Measurements from ENCODE around the gene PUM1.
"Not testable (repeated sequence)": the region's sequence is repeated elsewhere in the genome, so short reads cannot be mapped to it uniquely, and the experiment has no call there.

The PUM1 gene

GRCh38 chr1:30955448-30956015 lies 110.0 kb downstream of the PUM1 start:
- no peak for DNase-seq

GRCh38 chr1:30953685-30954084 lies 111.8 kb downstream of the PUM1 start:
- no peak for DNase-seq

GRCh38 chr1:30952098-30952497 lies 113.4 kb downstream of the PUM1 start:
- no peak for DNase-seq

- no peak for DNase-seq
Measured at GRCh38 chr1:30950700-30951099, 114.8 kb downstream of the PUM1 start.

- DNase-seq = no peak
Measured at GRCh38 chr1:30950053-30950452, 115.5 kb downstream of the PUM1 start.

GRCh38 chr1:30949487-30949838 lies 116.1 kb downstream of the PUM1 start:
- not testable (repeated sequence) for DNase-seq

GRCh38 chr1:30948813-30949486 lies 116.6 kb downstream of the PUM1 start:
- not testable (repeated sequence) for DNase-seq

GRCh38 chr1:30948278-30948677 lies 117.2 kb downstream of the PUM1 start:
- DNase-seq = no peak

- no peak for DNase-seq
Measured at GRCh38 chr1:30947212-30947611, 118.3 kb downstream of the PUM1 start.

GRCh38 chr1:30942326-30942963 lies 123.1 kb downstream of the PUM1 start:
- DNase-seq = no peak

- DNase-seq = no peak
Measured at GRCh38 chr1:30940541-30940940, 125.0 kb downstream of the PUM1 start.

- DNase-seq = no peak
Measured at GRCh38 chr1:30936541-30937171, 128.9 kb downstream of the PUM1 start.

- not testable (repeated sequence) for DNase-seq
Measured at GRCh38 chr1:30935758-30936157, 129.8 kb downstream of the PUM1 start.

- no peak for DNase-seq
Measured at GRCh38 chr1:30934613-30935012, 130.9 kb downstream of the PUM1 start.

- no peak for DNase-seq
Measured at GRCh38 chr1:30933874-30934252, 131.7 kb downstream of the PUM1 start.

- DNase-seq = no peak
Measured at GRCh38 chr1:30930631-30931173, 134.8 kb downstream of the PUM1 start.

- DNase-seq = no peak
Measured at GRCh38 chr1:30929944-30930525, 135.5 kb downstream of the PUM1 start.

- DNase-seq = no peak
Measured at GRCh38 chr1:30929135-30929889, 136.2 kb downstream of the PUM1 start.

- DNase-seq = no peak
Measured at GRCh38 chr1:30928789-30929134, 136.8 kb downstream of the PUM1 start.

GRCh38 chr1:30928171-30928570 lies 137.3 kb downstream of the PUM1 start:
- no peak for DNase-seq

GRCh38 chr1:30927448-30927847 lies 138.1 kb downstream of the PUM1 start:
- no peak for DNase-seq

GRCh38 chr1:30923597-30923996 lies 141.9 kb downstream of the PUM1 start:
- no peak for DNase-seq

- no peak for DNase-seq
Measured at GRCh38 chr1:30920827-30921226, 144.7 kb downstream of the PUM1 start.

Data from activated gamma-delta T cell (primary cell).